ENCODE results near the gene NADK. TPM values are rescaled to one million over a fixed set of nuclear protein-coding genes. Genes with fewer than 3 reads are reported as not detected.
A peak's percentile ranks its signal among the peaks of the same experiment; 100 is the strongest.

Gene NADK
- total and polyA plus RNA-seq, 2 donors (not counting 1 experiment from before 2014, with no cell fraction given) = 149 to 184 TPM

GRCh38 chr1:1779691-1780597 lies 1.7 kb upstream of the NADK start:
- Histone ChIP-seq H3K4me1 (ENCODE audit: control insufficient read depth in 2 of 2, insufficient read depth in 2 of 2, low read length in 2 of 2) (peaks cover 71 to 80% of the 10 kb centered on the region in 2 donors), H3K9ac (ENCODE audit: low read length) (peak overlapping the region; percentile 72), H2AFZ (ENCODE audit: insufficient read depth, low read depth, low read length, poor library complexity, severe bottlenecking) (peak overlapping the region; percentile 26), H3K36me3 (replicated peaks in 1 of 2; ENCODE audit: control extremely low read depth in 1 of 2, control insufficient read depth in 1 of 2, extremely low read depth in 1 of 2, insufficient read depth in 2 of 2, low read length in 1 of 2) (peaks cover 0 to 5% of the 10 kb centered on the region in 2 experiments), H3K4me2 (replicated peaks; ENCODE audit: low read depth, low read length, poor library complexity, severe bottlenecking) (peak overlapping the region; percentile 94), H3K27me3 (replicated peaks in 1 of 4; ENCODE audit: control extremely low read depth in 1 of 4, control insufficient read depth in 3 of 4, insufficient read depth in 4 of 4, low read length in 3 of 4) (no peaks in the 10 kb centered on the region), H3K27ac (ENCODE audit: low read length in 2 of 2) (peak overlapping the region; percentile 93 to 94), H3K79me2 (ENCODE audit: control insufficient read depth, insufficient read depth, low read length) (peaks cover 57% of the 10 kb centered on the region), H4K20me1 (ENCODE audit: control insufficient read depth, insufficient read depth, low read length, poor library complexity, severe bottlenecking) (peaks cover 17% of the 10 kb centered on the region), H3K4me3 (ENCODE audit: control extremely low read depth in 1 of 5, extremely low read depth in 1 of 5, insufficient read depth in 1 of 5, low read depth in 2 of 5, low read length in 4 of 5) (peak overlapping the region; percentile 32 to 78 (median 65)), H3K9me3 (ENCODE audit: control extremely low read depth in 1 of 3, control insufficient read depth in 2 of 3, insufficient read depth in 1 of 3, low read length in 2 of 3) (peaks cover 0 to 6% (median 0%) of the 10 kb centered on the region in 3 donors)
- Mint-ChIP-seq H3K4me3 (peak overlapping the region; percentile 87), H3K9me3 (ENCODE audit: insufficient read depth) (no peaks in the 10 kb centered on the region), H3K27me3 (no peaks in the 10 kb centered on the region), H3K4me1 (peaks cover 65% of the 10 kb centered on the region), H3K27ac (peak overlapping the region; percentile 99)
- 20% methylated on average over 13 of the region's 19 CpGs for WGBS (ENCODE audit: insufficient coverage)
- DNase-seq = peak; percentile 85
- ChIA-PET CTCF (interaction anchor here (0.6 to 2.8 kb wide), 17 partner anchors 9 to 748 kb away, joined by 3 to 66 read pairs (median 4); no protein-coding TSS in a partner anchor), POLR2A (interaction anchor here (0.5 to 2.8 kb wide), 13 partner anchors 9 to 129 kb away, joined by 3 to 24 read pairs (median 5); no protein-coding TSS in a partner anchor)
- TF ChIP-seq EZH2 (IDR thresholded peaks at IDR 0.05; ENCODE audit: borderline replicate concordance, insufficient read depth, low read depth, low read length, poor library complexity, severe bottlenecking) (no peak), CTCF (IDR thresholded peaks at IDR 0.05) (no peak)
- intact Hi-C loops (cut with micrococcal nuclease) = loop anchor here (1.0 to 2.0 kb wide), 5 partner anchors 18 to 129 kb away; partner anchors contain the start of gene GNB1
- peak; percentile 18 for ATAC-seq (ENCODE audit: low read depth)
